Adrenal gland (tissue), 12 donors: Measurements from ENCODE around the gene TTLL10. TPM values are rescaled to one million over a fixed set of nuclear protein-coding genes. Genes with fewer than 3 reads are reported as not detected.

Experiments used
- DNase-seq, 7 donors: peaks; one replicate each; pipeline ENCODE4 v3.0.0-alpha.2; 2019 to 2020
- H3K27ac ChIP-seq, 5 donors: fragments of 200-600 bp; sonication (generic) in 4 of 5; 1 replicate in 3 of 5; 2 replicates in 2 of 5; pipeline versions ENCODE4 v1.5.1 to v1.8.0; 2016 to 2020; ENCODE audit warnings: mild to moderate bottlenecking in 1 of 5
- H3K27me3 ChIP-seq: fragments of 200-600 bp; 2 replicates; pipeline ENCODE4 v1.8.0; 2021
- H3K36me3 ChIP-seq, 2 donors: fragments of 200-600 bp; replicated peaks in 1 of 2; 1 replicate in 1 of 2; 2 replicates in 1 of 2; pipeline versions ENCODE4 v1.5.1 to v1.8.0; 2018 to 2022
- H3K4me1 ChIP-seq, 2 donors: fragments of 200-600 bp; replicated peaks in 1 of 2; 1 replicate in 1 of 2; 2 replicates in 1 of 2; pipeline versions ENCODE4 v1.5.1 to v1.8.0; 2018 to 2021
- H3K4me3 ChIP-seq, 4 donors: fragments of 200-600 bp; sonication (generic) in 3 of 4; one replicate each; pipeline ENCODE4 v1.5.1; 2016 to 2018
- H3K9me3 ChIP-seq, 3 donors: fragments of 200-600 bp; sonication (generic) in 1 of 3; replicated peaks in 1 of 3; 1 replicate in 2 of 3; 2 replicates in 1 of 3; pipeline versions ENCODE4 v1.5.1 to v1.8.0; 2016 to 2021
- CTCF ChIP-seq, 6 experiments: fragments of 450-650 bp in 4 of 6; fragments of 200-600 bp in 2 of 6; sonication (generic) in 1 of 6; IDR thresholded peaks; 1 replicate in 5 of 6; 2 replicates in 1 of 6; pipeline versions ENCODE4 v1.5.1 to v1.8.0; 2016 to 2021; ENCODE audit warnings: antibody characterized with exemption in 6 of 6, mild to moderate bottlenecking in 2 of 6, moderate library complexity in 1 of 6
- POLR2A ChIP-seq, 2 donors: fragments of 450-650 bp; IDR thresholded peaks; one replicate each; pipeline ENCODE4 v1.6.1; 2017; ENCODE audit warnings: antibody characterized with exemption in 2 of 2, mild to moderate bottlenecking in 2 of 2, moderate library complexity in 1 of 2
- WGBS, 4 donors: extraction: QIAGEN DNeasy Blood & Tissue Kit in 2 of 4; methylation state at CpG; one replicate each; pipeline versions ENCODE4 v1.1.5 to v1.1.7; 2013 to 2017; 5-methylcytosine and 5-hydroxymethylcytosine counted together
- intact Hi-C, 2 donors: fragments of 100-400 bp; cut with DNase I; formaldehyde crosslinking; loops; one replicate each; pipeline versions ENCODE4 v1.14.1 to v1.15.0; 2022 to 2023
- polyA plus RNA-seq, 3 donors: library from polyadenylated mRNA; stranded (reverse); fragments of 200-250 nt in 2 of 3; fragments of 350-450 nt in 1 of 3; fragmentation: Illumina TruSeq in 1 of 3; extraction: RNeasy Lipid Tissue Mini Kit (QIAGEN cat#74804) in 1 of 3; gene quantifications; one replicate each; pipeline ENCODE4 v1.2.3, GENCODE V29; 2013 to 2014
- total RNA-seq, 9 donors: library from RNA; depleted of rRNA in 4 of 9; stranded (reverse); fragments of >200 nt in 4 of 9; fragments of 120-200 nt in 1 of 9; fragmentation: NEBNext Ultra II Directional in 1 of 9; extraction: Animal tissue kit (Norgen Biotek cat#: 25700) in 1 of 9; gene quantifications; one replicate each; pipeline versions ENCODE4 v1.1.0 to v1.2.4, GENCODE V29; 2013 to 2023
- donor health status: healthy with polysubstance abuse.
- donor health status: Bipolar disorder and iron deficiency.
- donor health status: DM: yes; HTN: yes; CAD: no.
- donor health status: DM: no; HTN: no; CAD: no.
- donor health status: DM: no; HTN: no; CAD: no.
- donor health status: DM: yes; HTN: yes; CAD: no.

TTLL10 gene
- total and polyA plus RNA-seq, 12 donors = 0.32 to 0.44 TPM; not detected in 10

- no peak overlapping the region for H3K27ac ChIP-seq
- intact Hi-C loops = no loop called here
- TF ChIP-seq CTCF (IDR thresholded peaks at IDR 0.05) = no peak
- no peaks in the 10 kb centered on the region for H3K9me3 ChIP-seq
- H3K27me3 ChIP-seq = no peaks in the 10 kb centered on the region
- no peak overlapping the region for H3K4me3 ChIP-seq
- no peak for DNase-seq
- peaks cover 0 to 69% of the 10 kb centered on the region in 2 donors for H3K36me3 ChIP-seq
- WGBS, 4 donors = 94 to 96% (median 94%) methylated on average over 9 to 20 of the region's 20 CpGs
- peaks cover 4 to 8% of the 10 kb centered on the region in 2 donors for H3K4me1 ChIP-seq
Observed at GRCh38 chr1:1219341-1219740, 45.7 kb downstream of the TTLL10 start.

- no peak overlapping the region for H3K27ac ChIP-seq
- WGBS, 4 donors = 88 to 93% (median 90%) methylated on average over 23 to 24 of the region's 24 CpGs
- intact Hi-C loops = no loop called here
- TF ChIP-seq CTCF (IDR thresholded peaks at IDR 0.05) = no peak
- no peak for TF ChIP-seq POLR2A (IDR thresholded peaks at IDR 0.05)
- peaks cover 0 to 77% of the 10 kb centered on the region in 2 donors for H3K36me3 ChIP-seq
- DNase-seq = no peak
- no peak overlapping the region for H3K4me3 ChIP-seq
- peaks cover 4 to 8% of the 10 kb centered on the region in 2 donors for H3K4me1 ChIP-seq
- no peaks in the 10 kb centered on the region for H3K27me3 ChIP-seq
- no peaks in the 10 kb centered on the region for H3K9me3 ChIP-seq
Observed at GRCh38 chr1:1220197-1220596, 46.5 kb downstream of the TTLL10 start.

GRCh38 chr1:1221887-1222574, 48.4 kb downstream of the TTLL10 start:
- 80 to 97% (median 90%) methylated on average over 17 to 30 of the region's 30 CpGs for WGBS, 4 donors
- Histone ChIP-seq H3K36me3 (peaks cover 0 to 79% of the 10 kb centered on the region in 2 donors), H3K27me3 (no peaks in the 10 kb centered on the region), H3K4me3 (no peak overlapping the region), H3K4me1 (peaks cover 4 to 8% of the 10 kb centered on the region in 2 donors), H3K9me3 (no peaks in the 10 kb centered on the region), H3K27ac (no peak overlapping the region)
- intact Hi-C loops = no loop called here
- TF ChIP-seq CTCF (IDR thresholded peaks at IDR 0.05) (no peak), POLR2A (IDR thresholded peaks at IDR 0.05) (no peak)
- no peak for DNase-seq

GRCh38 chr1:1222575-1223225, 49.0 kb downstream of the TTLL10 start:
- H3K4me3 ChIP-seq = no peak overlapping the region
- peaks cover 0 to 79% of the 10 kb centered on the region in 2 donors for H3K36me3 ChIP-seq
- H3K4me1 ChIP-seq = peaks cover 4 to 8% of the 10 kb centered on the region in 2 donors
- no peaks in the 10 kb centered on the region for H3K9me3 ChIP-seq
- WGBS, 4 donors = 90 to 96% (median 93%) methylated on average over 34 to 44 of the region's 44 CpGs
- no peak overlapping the region for H3K27ac ChIP-seq
- intact Hi-C loops = no loop called here
- DNase-seq = no peak
- no peaks in the 10 kb centered on the region for H3K27me3 ChIP-seq
- TF ChIP-seq CTCF (IDR thresholded peaks at IDR 0.05) = no peak
- no peak for TF ChIP-seq POLR2A (IDR thresholded peaks at IDR 0.05)
